ENCODE data around the gene KAZN. TPM values are rescaled to one million over a fixed set of nuclear protein-coding genes. Genes with fewer than 3 reads are reported as not detected.

Gene KAZN
- polyA plus RNA-seq, 1 donor (not counting 4 experiments of a cell fraction or from before 2014, with no cell fraction given), result 5.9 TPM

DNA sequence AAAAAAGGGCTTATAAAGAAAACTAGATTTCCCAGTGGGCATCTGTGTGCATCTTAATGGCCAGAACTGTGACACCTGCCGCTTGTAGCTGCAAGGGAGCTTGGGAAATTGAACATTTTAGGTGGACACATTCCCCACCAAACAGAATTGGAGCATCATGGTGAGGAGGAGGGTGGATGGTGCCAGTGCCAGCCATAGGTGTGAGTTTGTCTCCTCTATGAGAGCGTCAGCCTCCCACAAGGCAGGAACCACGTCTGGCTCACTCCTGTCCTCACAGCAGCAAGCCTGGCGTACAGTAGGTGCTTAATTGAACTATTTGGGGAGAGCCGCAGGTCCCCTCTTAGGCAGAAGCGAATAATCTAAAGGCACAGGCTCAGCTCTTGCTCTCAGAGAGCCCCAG, 430.6 kb downstream of the KAZN start:
- no peak overlapping the region for H2AFZ ChIP-seq (ENCODE audit: control insufficient read depth, low read length)
- H3K4me3 ChIP-seq (ENCODE audit: control insufficient read depth in 2 of 3, extremely low read depth in 1 of 3, insufficient read depth in 2 of 3, low read depth in 1 of 3, low read length in 3 of 3), result no peak overlapping the region
- H3K79me2 ChIP-seq (ENCODE audit: control insufficient read depth, insufficient read depth, low read length), result peaks cover 8% of the 10 kb centered on the region
- H3K4me1 ChIP-seq (ENCODE audit: control insufficient read depth, extremely low read depth, insufficient read depth, low read length), result peaks cover 4% of the 10 kb centered on the region
- dilution Hi-C loops (cut with MboI; ENCODE audit: extremely low pct_ligation_motif_present, low sequenced_read_pairs), result no loop called here
- H3K9me1 ChIP-seq (ENCODE audit: control insufficient read depth, extremely low read depth, insufficient read depth, low read length), result no peaks in the 10 kb centered on the region
- DNase-seq (ENCODE audit: low read depth, low spot score), result no peak
- no peaks in the 10 kb centered on the region for H3K27me3 ChIP-seq (ENCODE audit: control insufficient read depth, extremely low read depth, insufficient read depth, low read length)
- no peak overlapping the region for H3K4me2 ChIP-seq (ENCODE audit: control insufficient read depth, extremely low read depth, insufficient read depth, low read depth, low read length)
- no peak overlapping the region for H3K27ac ChIP-seq (ENCODE audit: control insufficient read depth, insufficient read depth, low read length)
- no peaks in the 10 kb centered on the region for H4K20me1 ChIP-seq (ENCODE audit: control insufficient read depth, extremely low read depth, insufficient read depth, low read length)
- FAIRE-seq, result no peak
- H3K9ac ChIP-seq (ENCODE audit: control insufficient read depth, extremely low read depth, insufficient read depth, low read length), result no peak overlapping the region
- H3K36me3 ChIP-seq (ENCODE audit: control insufficient read depth in 2 of 2, extremely low read depth in 1 of 2, insufficient read depth in 2 of 2, low read length in 2 of 2), result no peaks in the 10 kb centered on the region
- TF ChIP-seq EZH2 (IDR thresholded peaks at IDR 0.05; ENCODE audit: low read length), result no peak
- TF ChIP-seq, protein P1, sequence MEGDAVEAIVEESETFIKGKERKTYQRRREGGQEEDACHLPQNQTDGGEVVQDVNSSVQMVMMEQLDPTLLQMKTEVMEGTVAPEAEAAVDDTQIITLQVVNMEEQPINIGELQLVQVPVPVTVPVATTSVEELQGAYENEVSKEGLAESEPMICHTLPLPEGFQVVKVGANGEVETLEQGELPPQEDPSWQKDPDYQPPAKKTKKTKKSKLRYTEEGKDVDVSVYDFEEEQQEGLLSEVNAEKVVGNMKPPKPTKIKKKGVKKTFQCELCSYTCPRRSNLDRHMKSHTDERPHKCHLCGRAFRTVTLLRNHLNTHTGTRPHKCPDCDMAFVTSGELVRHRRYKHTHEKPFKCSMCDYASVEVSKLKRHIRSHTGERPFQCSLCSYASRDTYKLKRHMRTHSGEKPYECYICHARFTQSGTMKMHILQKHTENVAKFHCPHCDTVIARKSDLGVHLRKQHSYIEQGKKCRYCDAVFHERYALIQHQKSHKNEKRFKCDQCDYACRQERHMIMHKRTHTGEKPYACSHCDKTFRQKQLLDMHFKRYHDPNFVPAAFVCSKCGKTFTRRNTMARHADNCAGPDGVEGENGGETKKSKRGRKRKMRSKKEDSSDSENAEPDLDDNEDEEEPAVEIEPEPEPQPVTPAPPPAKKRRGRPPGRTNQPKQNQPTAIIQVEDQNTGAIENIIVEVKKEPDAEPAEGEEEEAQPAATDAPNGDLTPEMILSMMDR (optimal IDR thresholded peaks at IDR 0.05 in 1 of 3, IDR thresholded peaks at IDR 0.05 in 1 of 3, conservative IDR thresholded peaks at IDR 0.05 in 1 of 3; ENCODE audit: extremely low read depth in 1 of 3, insufficient read depth in 2 of 3, low read length in 3 of 3), result no peak
- no peaks in the 10 kb centered on the region for H3K9me3 ChIP-seq (ENCODE audit: control insufficient read depth, low read depth, low read length)

DNA sequence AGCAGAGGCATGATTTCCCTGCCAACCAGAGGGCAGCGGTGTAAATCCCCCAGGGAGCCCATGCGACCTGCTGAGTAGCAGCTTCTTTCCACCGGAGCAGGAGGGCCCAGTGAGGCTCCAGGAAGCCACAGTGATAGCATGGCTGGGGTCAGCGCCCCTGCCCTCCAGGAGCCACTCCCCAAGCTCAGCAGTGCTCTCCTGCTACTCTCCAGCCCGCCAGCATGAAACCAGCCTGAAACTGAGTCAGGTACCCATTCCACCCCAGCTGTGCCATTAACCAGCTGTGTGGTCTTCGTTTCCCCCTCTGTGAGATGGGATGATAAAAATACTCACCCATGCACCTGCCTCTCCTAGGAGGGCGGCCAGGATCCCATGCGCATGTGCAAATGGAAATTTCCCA, 431.3 kb downstream of the KAZN start:
- H3K79me2 ChIP-seq (ENCODE audit: control insufficient read depth, insufficient read depth, low read length), result peaks cover 8% of the 10 kb centered on the region
- TF ChIP-seq EZH2 (IDR thresholded peaks at IDR 0.05; ENCODE audit: low read length), result no peak
- TF ChIP-seq, protein P1 (optimal IDR thresholded peaks at IDR 0.05 in 1 of 3, IDR thresholded peaks at IDR 0.05 in 1 of 3, conservative IDR thresholded peaks at IDR 0.05 in 1 of 3; ENCODE audit: extremely low read depth in 1 of 3, insufficient read depth in 2 of 3, low read length in 3 of 3), result no peak
- FAIRE-seq (no peak), DNase-seq (ENCODE audit: low read depth, low spot score) (no peak)
- H3K9ac ChIP-seq (ENCODE audit: control insufficient read depth, extremely low read depth, insufficient read depth, low read length), result no peak overlapping the region
- dilution Hi-C loops (cut with MboI; ENCODE audit: extremely low pct_ligation_motif_present, low sequenced_read_pairs), result no loop called here
- peaks cover 0 to under 1% of the 10 kb centered on the region in 2 experiments for H3K36me3 ChIP-seq (ENCODE audit: control insufficient read depth in 2 of 2, extremely low read depth in 1 of 2, insufficient read depth in 2 of 2, low read length in 2 of 2)
- peaks cover 4% of the 10 kb centered on the region for H3K4me1 ChIP-seq (ENCODE audit: control insufficient read depth, extremely low read depth, insufficient read depth, low read length)
- no peak overlapping the region for H2AFZ ChIP-seq (ENCODE audit: control insufficient read depth, low read length)
- no peak overlapping the region for H3K4me2 ChIP-seq (ENCODE audit: control insufficient read depth, extremely low read depth, insufficient read depth, low read depth, low read length)
- no peaks in the 10 kb centered on the region for H4K20me1 ChIP-seq (ENCODE audit: control insufficient read depth, extremely low read depth, insufficient read depth, low read length)
- no peak overlapping the region for H3K4me3 ChIP-seq (ENCODE audit: control insufficient read depth in 2 of 3, extremely low read depth in 1 of 3, insufficient read depth in 2 of 3, low read depth in 1 of 3, low read length in 3 of 3)
- no peak overlapping the region for H3K27ac ChIP-seq (ENCODE audit: control insufficient read depth, insufficient read depth, low read length)
- no peaks in the 10 kb centered on the region for H3K27me3 ChIP-seq (ENCODE audit: control insufficient read depth, extremely low read depth, insufficient read depth, low read length)
- no peaks in the 10 kb centered on the region for H3K9me3 ChIP-seq (ENCODE audit: control insufficient read depth, low read depth, low read length)
- no peaks in the 10 kb centered on the region for H3K9me1 ChIP-seq (ENCODE audit: control insufficient read depth, extremely low read depth, insufficient read depth, low read length)
